ENCODE data around the gene REM2.

DNA sequence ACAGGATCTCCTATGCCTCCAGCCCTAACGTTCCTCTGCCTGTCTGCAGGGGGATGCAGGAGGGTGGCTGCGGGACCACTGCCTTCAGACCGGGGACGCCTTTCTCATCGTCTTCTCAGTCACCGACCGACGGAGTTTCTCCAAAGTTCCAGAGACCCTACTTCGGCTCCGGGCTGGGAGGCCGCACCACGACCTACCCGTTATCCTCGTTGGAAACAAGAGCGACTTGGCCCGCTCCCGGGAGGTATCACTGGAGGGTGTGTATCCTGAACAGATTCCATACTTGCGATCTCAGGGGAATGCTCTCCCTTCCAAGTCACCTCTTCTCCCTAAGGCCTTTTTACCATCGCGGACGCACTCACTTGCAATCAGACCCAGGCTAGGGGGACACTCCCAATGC lies 3.0 kb downstream of the REM2 start:
- TF ChIP-seq, protein P1, sequence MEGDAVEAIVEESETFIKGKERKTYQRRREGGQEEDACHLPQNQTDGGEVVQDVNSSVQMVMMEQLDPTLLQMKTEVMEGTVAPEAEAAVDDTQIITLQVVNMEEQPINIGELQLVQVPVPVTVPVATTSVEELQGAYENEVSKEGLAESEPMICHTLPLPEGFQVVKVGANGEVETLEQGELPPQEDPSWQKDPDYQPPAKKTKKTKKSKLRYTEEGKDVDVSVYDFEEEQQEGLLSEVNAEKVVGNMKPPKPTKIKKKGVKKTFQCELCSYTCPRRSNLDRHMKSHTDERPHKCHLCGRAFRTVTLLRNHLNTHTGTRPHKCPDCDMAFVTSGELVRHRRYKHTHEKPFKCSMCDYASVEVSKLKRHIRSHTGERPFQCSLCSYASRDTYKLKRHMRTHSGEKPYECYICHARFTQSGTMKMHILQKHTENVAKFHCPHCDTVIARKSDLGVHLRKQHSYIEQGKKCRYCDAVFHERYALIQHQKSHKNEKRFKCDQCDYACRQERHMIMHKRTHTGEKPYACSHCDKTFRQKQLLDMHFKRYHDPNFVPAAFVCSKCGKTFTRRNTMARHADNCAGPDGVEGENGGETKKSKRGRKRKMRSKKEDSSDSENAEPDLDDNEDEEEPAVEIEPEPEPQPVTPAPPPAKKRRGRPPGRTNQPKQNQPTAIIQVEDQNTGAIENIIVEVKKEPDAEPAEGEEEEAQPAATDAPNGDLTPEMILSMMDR (IDR thresholded peaks at IDR 0.05; ENCODE audit: low read depth, low read length, missing input control): no peak
- TF ChIP-seq, protein P2, sequence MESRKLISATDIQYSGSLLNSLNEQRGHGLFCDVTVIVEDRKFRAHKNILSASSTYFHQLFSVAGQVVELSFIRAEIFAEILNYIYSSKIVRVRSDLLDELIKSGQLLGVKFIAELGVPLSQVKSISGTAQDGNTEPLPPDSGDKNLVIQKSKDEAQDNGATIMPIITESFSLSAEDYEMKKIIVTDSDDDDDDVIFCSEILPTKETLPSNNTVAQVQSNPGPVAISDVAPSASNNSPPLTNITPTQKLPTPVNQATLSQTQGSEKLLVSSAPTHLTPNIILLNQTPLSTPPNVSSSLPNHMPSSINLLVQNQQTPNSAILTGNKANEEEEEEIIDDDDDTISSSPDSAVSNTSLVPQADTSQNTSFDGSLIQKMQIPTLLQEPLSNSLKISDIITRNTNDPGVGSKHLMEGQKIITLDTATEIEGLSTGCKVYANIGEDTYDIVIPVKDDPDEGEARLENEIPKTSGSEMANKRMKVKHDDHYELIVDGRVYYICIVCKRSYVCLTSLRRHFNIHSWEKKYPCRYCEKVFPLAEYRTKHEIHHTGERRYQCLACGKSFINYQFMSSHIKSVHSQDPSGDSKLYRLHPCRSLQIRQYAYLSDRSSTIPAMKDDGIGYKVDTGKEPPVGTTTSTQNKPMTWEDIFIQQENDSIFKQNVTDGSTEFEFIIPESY (IDR thresholded peaks at IDR 0.05): no peak
- TF ChIP-seq YY1 (IDR thresholded peaks at IDR 0.05): no peak
- TF ChIP-seq, protein P3, sequence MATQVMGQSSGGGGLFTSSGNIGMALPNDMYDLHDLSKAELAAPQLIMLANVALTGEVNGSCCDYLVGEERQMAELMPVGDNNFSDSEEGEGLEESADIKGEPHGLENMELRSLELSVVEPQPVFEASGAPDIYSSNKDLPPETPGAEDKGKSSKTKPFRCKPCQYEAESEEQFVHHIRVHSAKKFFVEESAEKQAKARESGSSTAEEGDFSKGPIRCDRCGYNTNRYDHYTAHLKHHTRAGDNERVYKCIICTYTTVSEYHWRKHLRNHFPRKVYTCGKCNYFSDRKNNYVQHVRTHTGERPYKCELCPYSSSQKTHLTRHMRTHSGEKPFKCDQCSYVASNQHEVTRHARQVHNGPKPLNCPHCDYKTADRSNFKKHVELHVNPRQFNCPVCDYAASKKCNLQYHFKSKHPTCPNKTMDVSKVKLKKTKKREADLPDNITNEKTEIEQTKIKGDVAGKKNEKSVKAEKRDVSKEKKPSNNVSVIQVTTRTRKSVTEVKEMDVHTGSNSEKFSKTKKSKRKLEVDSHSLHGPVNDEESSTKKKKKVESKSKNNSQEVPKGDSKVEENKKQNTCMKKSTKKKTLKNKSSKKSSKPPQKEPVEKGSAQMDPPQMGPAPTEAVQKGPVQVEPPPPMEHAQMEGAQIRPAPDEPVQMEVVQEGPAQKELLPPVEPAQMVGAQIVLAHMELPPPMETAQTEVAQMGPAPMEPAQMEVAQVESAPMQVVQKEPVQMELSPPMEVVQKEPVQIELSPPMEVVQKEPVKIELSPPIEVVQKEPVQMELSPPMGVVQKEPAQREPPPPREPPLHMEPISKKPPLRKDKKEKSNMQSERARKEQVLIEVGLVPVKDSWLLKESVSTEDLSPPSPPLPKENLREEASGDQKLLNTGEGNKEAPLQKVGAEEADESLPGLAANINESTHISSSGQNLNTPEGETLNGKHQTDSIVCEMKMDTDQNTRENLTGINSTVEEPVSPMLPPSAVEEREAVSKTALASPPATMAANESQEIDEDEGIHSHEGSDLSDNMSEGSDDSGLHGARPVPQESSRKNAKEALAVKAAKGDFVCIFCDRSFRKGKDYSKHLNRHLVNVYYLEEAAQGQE (IDR thresholded peaks at IDR 0.05): no peak
- TF ChIP-seq, protein P4, sequence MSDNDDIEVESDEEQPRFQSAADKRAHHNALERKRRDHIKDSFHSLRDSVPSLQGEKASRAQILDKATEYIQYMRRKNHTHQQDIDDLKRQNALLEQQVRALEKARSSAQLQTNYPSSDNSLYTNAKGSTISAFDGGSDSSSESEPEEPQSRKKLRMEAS (IDR thresholded peaks at IDR 0.05): no peak
- TF ChIP-seq HNF4A (conservative IDR thresholded peaks at IDR 0.05): no peak
- no peak for TF ChIP-seq JUND (IDR thresholded peaks at IDR 0.05)
- TF ChIP-seq, protein P5, sequence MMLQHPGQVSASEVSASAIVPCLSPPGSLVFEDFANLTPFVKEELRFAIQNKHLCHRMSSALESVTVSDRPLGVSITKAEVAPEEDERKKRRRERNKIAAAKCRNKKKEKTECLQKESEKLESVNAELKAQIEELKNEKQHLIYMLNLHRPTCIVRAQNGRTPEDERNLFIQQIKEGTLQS (IDR thresholded peaks at IDR 0.05): no peak
- no peak for TF ChIP-seq FOXA1 (IDR thresholded peaks at IDR 0.05)
- TF ChIP-seq GABPA (IDR thresholded peaks at IDR 0.05 in 1 of 2, conservative IDR thresholded peaks at IDR 0.05 in 1 of 2): no peak

All from liver (tissue), 3 donors.